ENCODE data around the gene GSC2. TPM values are rescaled to one million over a fixed set of nuclear protein-coding genes. Genes with fewer than 3 reads are reported as not detected.

GSC2 gene
- total RNA-seq, 1 donor from 2014 or later, result not detected

DNA sequence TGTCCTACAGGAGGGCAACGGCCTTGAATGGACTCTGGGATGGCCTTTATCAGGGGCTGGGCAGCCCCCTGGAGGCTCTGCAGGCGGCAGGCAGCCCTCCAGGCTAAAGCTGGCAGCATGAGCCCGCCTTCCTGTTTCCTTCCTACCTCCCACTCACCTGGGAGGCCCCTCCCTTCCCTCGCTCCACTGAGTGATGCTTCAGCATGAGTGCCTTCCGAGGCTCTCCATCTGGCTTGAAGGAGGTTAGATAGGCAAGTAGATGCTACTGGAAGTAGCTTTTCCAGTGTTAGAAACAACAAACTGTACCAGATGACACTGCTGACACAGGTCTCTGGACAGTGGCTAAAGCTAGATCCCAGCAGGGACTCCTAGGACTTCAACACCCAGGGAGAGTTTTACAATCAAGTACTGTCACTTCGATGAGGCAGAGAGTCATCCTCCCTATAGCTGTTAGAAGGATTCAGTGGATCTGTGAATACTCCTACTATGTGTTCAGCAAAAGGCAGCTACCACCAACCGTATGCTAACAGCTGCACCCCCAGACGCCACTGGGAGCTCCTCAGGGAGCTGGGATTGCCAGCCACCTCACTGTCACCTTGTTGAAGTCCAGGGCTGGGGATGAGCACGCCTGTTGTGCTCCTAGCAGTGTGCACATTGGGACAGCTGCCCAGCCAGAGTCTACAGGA, 32.5 kb upstream of the GSC2 start:
- H3K4me1 Mint-ChIP-seq, result peaks cover 7% of the 10 kb centered on the region
- H3K9me3 Mint-ChIP-seq, result no peaks in the 10 kb centered on the region
- no peak for TF ChIP-seq CTCF (conservative IDR thresholded peaks at IDR 0.05)
- peak overlapping the region; percentile 72 for H3K4me3 Mint-ChIP-seq
- H3K36me3 Mint-ChIP-seq (ENCODE audit: low read depth), result no peaks in the 10 kb centered on the region
- no peak overlapping the region for H3K27ac Mint-ChIP-seq (ENCODE audit: unreplicated experiment)
- peaks cover 3% of the 10 kb centered on the region for H3K27me3 Mint-ChIP-seq (ENCODE audit: low read depth)
- no peak for DNase-seq (ENCODE audit: low read depth, low spot score)

DNA sequence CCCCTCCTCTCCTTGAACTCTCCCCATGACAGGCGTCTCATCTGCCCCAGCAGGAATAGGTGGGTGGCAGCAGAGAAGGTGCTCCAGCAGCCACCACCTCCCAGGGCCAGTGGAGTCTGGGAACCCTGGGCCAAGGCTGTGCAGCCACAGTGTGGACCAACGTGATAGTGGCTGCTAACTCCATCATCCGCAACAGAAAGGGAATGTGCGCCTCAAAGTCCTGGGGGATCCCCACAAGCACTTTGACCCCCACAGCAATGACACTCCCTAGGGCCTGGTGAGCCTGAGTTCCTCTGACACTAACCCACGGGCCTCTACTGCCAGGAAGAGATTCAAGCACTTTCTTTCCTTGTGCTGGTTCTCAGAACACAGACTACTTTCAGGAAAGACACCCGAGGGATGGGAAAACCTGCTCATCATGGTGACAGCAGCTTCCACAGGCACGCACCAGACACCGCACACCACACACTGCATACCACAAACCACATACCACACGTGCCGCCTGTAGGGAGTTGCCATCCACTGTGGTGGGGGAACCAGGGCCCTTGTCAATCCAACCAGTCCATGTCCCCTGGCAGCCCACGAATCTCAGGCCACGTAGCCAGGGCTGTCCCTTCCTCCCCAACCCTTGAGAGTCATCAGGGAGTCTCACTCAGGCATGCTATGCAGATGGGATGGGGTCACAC, 31.8 kb upstream of the GSC2 start:
- Mint-ChIP-seq H3K27me3 (ENCODE audit: low read depth) (peaks cover 3% of the 10 kb centered on the region), H3K4me3 (peak overlapping the region; percentile 73), H3K36me3 (ENCODE audit: low read depth) (no peaks in the 10 kb centered on the region), H3K27ac (ENCODE audit: unreplicated experiment) (no peak overlapping the region), H3K4me1 (peaks cover 8% of the 10 kb centered on the region), H3K9me3 (no peaks in the 10 kb centered on the region)
- no peak for DNase-seq (ENCODE audit: low read depth, low spot score)
- TF ChIP-seq CTCF (conservative IDR thresholded peaks at IDR 0.05), result no peak

GRCh38 chr22:19180740-19181410, 30.8 kb upstream of the GSC2 start:
- H3K27ac Mint-ChIP-seq (ENCODE audit: unreplicated experiment), result no peak overlapping the region
- no peaks in the 10 kb centered on the region for H3K9me3 Mint-ChIP-seq
- H3K4me3 Mint-ChIP-seq, result peak overlapping the region; percentile 73
- DNase-seq (ENCODE audit: low read depth, low spot score), result no peak
- no peak for TF ChIP-seq CTCF (conservative IDR thresholded peaks at IDR 0.05)
- peaks cover 3% of the 10 kb centered on the region for H3K27me3 Mint-ChIP-seq (ENCODE audit: low read depth)
- H3K4me1 Mint-ChIP-seq, result peaks cover 14% of the 10 kb centered on the region
- H3K36me3 Mint-ChIP-seq (ENCODE audit: low read depth), result no peaks in the 10 kb centered on the region

GRCh38 chr22:19180234-19180633, 30.1 kb upstream of the GSC2 start:
- H3K27me3 Mint-ChIP-seq (ENCODE audit: low read depth), result peaks cover 3% of the 10 kb centered on the region
- no peaks in the 10 kb centered on the region for H3K36me3 Mint-ChIP-seq (ENCODE audit: low read depth)
- peaks cover 16% of the 10 kb centered on the region for H3K4me1 Mint-ChIP-seq
- no peak for DNase-seq (ENCODE audit: low read depth, low spot score)
- no peak overlapping the region for H3K4me3 Mint-ChIP-seq
- TF ChIP-seq CTCF (conservative IDR thresholded peaks at IDR 0.05), result no peak
- no peak overlapping the region for H3K27ac Mint-ChIP-seq (ENCODE audit: unreplicated experiment)
- no peaks in the 10 kb centered on the region for H3K9me3 Mint-ChIP-seq

- peaks cover 16% of the 10 kb centered on the region for H3K4me1 Mint-ChIP-seq
- H3K27me3 Mint-ChIP-seq (ENCODE audit: low read depth), result peaks cover 3% of the 10 kb centered on the region
- H3K36me3 Mint-ChIP-seq (ENCODE audit: low read depth), result no peaks in the 10 kb centered on the region
- H3K9me3 Mint-ChIP-seq, result no peaks in the 10 kb centered on the region
- peak; percentile 80 for TF ChIP-seq CTCF (conservative IDR thresholded peaks at IDR 0.05)
- peak overlapping the region; percentile 89 for H3K4me3 Mint-ChIP-seq
- no peak overlapping the region for H3K27ac Mint-ChIP-seq (ENCODE audit: unreplicated experiment)
- peak; percentile 63 for DNase-seq (ENCODE audit: low read depth, low spot score)
These were observed 29.5 kb upstream of the GSC2 start for GRCh38 chr22:19179497-19180048.

All from neural crest cell (in vitro differentiated cells).